HG02610 (cell line): Measurements from ENCODE around the gene JAZF1.
"Not testable (repeated sequence)": the region's sequence is repeated elsewhere in the genome, so short reads cannot be mapped to it uniquely, and the experiment has no call there.

Experiments
- ATAC-seq: cut with Tn5 transposase; IDR thresholded peaks from one replicate; pipeline ENCODE4 v1.9.1; 2021; ENCODE audit warnings: mild to moderate bottlenecking, moderate library complexity; ENCODE audit not compliant: unreplicated experiment

The JAZF1 gene

DNA sequence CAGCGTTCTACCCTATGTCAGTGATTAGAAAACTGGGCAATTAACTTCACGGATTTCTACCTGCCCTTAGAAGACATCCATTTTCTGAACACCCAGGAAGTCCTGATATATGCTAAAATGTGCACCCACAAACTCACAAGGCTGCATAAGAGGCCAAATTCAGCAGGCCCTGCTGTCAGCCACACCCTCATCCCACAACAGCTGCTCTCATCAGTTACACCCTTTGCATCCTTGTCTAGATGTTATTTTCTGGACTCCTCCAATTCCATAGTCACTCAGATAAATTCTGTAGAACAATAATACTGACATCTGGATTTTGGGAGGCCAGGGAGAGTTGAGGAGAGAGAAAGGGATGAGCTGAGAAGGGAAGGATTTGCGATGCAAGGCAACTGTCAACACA lies 231.7 kb downstream of the JAZF1 start:
- no peak for ATAC-seq

DNA sequence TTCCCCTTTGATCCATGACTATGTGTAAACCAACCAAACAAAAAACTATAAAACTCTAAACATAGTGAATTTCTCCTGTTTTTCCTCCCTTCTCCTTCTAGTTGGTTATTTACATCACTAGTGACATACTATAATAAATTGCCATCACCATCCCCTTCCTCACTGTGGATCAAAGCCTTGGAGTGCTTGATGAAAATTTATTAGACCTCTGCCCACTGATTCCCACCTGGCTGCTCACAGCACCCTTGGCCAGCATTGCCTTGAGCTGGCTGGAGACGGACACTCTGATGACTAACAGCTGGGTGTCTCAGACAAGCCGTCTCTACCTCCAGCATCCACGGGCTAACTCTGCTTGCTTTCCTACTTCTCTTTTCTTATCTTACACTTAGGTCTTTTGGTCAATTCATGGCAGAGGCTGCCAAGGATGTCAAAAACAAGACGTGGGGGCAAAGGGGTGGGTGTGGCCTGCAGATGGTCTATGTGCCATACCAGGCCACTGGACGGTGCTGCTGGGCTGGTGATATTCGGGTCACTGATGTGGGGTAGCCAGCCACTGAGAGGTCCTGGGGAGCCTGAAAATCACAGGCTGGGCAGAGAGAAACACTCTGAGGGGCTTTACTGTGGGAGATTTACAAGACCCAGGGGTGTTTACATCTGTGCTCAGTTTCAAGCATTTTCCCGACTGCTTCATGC lies 232.9 kb downstream of the JAZF1 start:
- ATAC-seq, result no peak

DNA sequence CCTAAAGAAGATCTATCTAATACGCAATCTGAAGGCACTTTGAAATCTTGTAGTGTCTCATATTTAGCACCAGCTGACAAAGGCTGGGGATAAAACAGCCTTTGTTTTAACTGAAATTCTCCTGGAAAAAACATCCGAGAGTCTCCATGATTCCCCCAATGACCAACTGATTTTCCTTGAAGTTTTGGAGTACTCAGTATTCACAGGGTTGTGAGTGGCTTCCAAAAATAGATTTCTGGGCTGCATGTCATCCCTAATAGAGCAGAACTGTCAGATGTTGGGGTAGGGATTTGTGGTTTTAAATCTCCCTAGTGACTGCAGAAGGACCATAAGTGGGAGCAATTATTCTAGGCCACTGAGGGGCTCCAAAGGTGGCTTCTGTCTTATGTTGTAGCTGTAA lies 234.2 kb downstream of the JAZF1 start:
- ATAC-seq, result no peak

DNA sequence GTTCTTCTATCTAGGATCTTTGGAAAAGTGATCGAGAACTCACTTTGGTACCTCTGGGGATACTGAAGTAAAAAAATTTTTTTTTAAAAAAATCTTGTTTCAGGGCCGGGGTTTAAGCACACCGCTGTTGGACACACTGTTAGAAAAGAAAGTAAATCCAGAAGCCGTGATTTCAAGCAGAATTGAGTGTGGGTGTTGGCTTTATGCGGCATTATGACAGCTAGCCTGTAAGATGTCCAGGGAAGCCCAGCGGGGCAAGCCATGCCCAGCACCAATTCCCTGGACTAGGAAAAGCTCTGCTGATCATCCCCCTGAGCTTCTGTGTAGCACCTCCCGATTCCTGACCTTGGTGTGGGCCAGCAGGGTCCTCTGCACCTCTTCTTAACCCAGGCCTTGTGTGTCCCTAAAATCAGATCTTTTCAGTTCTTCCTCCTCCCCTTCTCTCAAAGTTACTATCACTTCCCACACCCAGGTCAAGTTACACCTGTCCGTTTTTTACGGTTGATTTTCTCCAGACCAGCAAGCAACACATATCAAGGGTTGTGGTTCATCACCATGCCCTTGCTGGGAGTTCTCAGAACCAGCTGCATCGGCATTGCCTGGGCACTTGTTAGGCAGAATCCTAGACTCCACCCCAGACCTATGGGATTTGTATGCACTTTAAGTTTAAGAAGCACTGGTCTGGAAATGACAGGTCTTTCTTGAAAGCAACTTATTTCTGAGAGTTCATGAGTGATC lies 235.4 kb downstream of the JAZF1 start:
- no peak for ATAC-seq

DNA sequence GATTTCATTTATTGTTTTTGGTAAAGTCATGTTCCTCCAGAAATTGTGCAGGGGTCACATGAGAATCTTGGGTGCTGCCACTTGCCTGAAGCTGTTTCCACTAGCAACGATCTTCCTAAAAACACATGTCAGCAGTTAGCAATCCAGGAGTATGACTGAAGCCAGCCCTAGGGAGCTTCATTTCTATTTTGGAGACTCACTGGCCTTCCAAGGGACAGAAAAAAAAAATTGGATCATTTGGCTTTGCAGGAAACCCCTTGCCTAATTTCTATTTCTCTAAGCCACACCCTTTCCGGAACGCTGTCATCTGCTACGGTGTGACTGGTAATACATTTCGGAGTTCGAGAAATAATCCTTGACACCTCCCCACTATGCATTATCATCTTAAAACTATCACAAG lies 236.0 kb downstream of the JAZF1 start:
- no peak for ATAC-seq

DNA sequence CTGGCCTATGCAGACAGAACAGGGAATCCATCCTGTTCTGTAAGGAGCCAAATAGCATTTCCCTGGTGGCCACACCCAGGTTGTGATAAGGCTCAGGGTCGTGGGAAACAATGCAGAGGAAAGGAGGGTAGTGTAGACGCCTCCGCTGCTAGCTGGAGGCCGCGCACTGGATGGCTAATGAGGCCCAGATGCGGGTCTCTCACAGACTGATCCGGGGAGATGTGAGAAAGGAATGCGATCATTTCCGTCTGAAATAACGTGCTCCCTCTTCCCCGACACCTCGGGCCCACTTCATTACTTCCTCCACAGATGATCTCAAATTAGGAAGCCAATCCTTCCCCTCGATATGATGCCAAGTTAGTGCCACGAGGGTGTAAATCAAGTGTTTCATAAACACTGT lies 237.4 kb downstream of the JAZF1 start:
- no peak for ATAC-seq

DNA sequence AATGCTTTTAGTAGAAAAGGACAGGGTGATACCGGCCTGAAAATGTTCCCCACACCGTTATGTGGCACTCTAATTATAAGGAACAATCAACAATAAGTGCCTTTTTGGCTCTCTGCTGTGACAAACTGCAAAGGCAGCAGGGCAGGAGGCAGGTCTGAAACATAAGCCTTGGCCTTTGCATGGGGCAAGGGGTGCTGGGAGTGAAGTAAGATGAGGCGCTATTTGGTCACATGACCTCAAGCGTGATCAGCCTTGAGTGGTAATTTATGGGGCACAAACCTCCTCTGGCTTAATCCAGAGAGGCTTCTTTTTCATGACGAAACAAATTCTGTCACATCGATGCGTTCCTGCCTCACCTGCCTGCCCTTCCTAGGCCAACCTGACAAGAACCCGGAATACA lies 237.9 kb downstream of the JAZF1 start:
- ATAC-seq, result no peak

DNA sequence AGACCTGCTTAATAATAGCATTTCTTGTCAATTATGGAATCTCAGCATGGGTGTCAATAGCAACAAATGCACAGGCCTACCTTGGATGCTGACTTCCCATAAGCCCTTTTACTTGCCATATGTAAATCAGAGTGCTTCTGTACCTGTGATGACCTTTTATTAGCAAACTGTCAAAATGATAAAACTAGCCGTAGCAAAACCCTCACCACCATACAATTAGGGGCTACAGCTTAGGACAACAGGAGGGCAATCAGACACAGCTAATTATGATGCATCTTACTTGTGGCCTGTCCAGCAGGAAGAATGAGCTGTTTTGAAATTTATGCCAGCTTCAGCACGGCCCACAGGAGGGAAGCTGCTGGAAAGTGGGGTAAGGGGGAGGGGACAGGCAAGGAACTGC lies 239.1 kb downstream of the JAZF1 start:
- no peak for ATAC-seq

DNA sequence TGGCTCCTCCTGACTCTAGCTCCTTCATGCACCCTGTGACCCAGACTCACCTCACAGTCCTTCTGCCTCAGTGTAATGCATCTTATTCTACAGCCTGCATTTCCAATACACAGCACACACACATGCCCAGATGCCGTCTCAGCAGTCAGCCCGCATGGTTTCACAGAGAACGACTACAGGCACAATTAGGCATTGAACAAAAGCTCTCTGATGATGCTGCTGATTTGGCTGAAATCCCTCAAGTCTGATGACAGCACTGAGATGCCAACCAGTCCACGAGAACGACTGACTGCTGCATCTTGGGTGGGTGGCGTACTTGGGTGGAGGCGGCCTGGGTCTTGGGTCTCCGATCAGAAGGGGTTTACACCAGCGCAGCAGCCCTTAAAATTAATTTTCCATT lies 240.3 kb downstream of the JAZF1 start:
- ATAC-seq, result no peak

DNA sequence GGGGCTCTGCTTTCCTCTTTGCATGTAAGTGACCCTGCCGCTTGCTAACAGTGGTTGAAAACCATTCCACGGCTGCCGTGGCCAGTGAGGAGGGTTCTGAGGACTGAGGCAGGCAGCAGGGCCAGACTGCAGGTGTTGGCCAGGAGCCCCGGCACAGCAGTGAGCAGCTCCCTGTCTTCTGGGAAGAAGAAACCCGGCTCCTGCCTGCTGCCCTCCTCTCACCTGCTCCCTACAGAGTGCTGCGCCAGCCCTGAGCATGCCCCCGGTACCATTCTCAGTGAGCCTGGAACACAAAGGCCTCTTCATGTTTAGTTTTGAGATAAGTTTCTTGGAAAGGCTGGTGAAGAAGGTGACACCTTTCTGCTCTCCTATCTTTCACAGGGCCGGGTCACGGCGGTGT lies 240.7 kb downstream of the JAZF1 start:
- no peak for ATAC-seq

DNA sequence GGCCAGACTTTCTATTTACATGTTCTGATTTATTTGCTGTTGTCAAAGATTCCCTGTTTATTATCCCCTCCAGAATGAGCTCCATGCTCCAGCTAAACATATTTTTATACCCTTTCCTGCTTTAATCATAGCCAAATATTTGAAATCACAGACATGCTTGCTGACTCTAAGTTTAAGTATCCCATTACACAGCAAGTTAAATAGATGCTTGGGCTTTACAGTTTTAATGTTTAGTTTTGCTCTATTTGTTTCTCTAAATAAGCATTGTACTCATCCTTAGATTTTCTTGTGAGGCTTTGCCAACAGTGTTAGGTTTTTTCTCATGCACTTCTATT lies 243.9 kb downstream of the JAZF1 start:
- no peak for ATAC-seq

DNA sequence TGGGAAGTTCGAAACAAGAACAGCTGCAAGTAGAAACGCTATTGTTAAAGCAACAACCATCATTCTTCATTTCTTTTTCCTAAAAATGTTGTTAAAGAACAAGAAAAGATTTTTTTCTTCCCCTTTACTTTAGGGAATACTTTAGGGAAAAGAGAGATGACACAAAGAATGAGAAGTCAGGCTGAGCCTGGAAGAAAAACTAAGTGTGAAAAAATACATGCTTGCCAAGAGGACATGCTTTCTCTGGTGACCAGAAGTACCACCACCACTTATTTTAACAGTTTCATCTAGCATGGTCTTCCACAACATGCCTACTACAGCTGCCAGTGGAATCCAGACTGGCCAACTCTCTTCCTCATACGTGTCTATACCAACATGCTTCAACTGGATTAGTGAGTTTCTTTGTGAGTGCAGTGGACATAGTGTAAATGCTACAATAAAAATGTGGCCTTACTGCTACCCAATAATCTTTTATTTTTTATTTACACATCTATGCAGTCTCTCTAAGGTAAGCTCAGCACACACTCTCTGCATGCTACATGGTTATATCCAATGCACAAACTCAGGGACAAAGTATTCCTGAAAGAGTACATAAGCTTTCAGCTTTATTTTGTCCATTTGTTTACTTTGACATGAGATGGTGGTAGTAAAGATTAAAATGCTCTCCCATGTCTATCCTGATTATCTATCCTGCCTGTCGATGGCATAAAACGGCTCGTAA lies 244.4 kb downstream of the JAZF1 start:
- no peak for ATAC-seq

DNA sequence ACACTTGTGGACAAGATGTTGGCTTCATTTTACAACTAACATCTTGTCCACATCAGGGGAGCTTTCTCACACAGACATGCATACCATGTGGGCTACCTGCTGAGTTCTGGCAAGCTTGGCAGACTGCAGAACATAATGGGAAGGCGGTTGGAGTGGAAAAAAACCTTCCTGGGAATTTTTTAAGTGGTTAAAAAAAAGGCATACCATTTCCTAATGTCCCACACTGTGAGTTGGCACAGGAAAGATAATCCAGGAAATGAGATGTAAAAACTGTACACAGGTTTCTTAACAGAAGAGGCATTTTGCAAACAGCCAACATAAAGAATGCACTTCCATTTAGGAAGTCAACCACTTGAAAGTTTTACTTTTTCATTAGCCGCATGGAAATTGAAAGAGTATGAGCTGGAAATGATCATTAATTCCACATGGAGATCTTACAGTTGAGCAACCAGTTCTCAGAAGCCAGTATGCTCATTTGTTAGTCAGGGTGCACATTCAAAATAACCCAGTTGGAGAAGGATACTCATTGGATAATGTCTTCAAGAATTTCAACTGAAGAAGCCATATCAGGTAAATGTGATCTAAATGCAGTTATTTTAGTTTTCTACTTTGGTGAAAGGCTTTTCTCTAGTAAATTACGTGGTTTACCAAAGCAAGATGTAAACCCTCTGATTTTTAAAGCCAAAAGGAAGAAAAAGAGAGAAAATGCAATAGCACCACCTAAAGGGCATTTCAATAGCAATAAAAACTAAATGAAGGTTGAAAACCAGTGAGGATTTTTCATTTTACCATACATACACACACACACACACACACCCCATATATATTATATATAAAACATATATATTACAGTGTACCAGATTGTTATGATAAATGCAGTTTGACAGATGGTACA lies 246.7 kb downstream of the JAZF1 start:
- no peak for ATAC-seq

DNA sequence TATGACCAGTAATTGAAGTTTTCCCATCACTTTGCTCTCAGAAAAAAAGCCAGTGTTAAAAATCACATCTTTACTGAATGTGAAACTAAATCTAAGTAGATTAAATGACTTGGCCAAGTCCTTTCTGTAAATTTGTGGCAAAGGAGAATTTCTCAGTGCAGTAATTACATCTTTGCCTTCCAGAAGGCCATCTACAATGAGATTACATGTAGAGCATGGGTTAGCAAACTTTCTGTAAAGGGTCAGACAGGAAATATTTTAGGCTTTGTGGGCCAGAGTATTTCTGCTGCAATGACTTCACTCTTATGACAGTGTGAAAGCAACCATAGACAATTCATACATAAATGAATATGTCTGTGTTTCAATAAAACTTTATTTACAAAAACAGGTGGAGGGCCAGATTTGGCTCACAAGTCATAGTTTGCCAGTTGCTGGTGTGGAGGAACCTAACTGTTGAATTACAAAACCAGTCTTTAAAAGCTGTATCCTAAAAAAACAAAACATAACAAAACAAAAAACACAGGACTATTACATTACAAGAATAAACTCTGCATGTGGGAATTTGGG lies 249.6 kb downstream of the JAZF1 start:
- no peak for ATAC-seq

DNA sequence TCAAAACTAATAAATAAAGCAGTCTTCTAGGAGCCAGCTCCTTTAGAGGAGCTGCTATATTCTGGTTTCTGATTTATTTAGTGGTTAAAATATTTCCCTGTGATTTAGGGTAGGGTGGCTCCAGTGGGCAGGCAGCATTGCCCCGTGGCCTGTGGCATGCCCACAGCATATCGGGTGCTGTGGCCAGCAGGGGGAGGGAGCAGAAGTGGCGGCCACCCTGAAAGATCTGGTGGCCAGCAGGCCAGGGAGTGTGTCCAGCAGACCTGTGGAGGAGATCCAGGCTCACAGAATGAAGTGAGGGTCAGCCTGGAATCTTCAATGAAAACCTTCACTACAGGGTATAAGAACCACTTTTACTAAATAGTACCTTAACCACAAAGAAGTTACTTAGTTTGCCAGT lies 251.5 kb downstream of the JAZF1 start:
- no peak for ATAC-seq

DNA sequence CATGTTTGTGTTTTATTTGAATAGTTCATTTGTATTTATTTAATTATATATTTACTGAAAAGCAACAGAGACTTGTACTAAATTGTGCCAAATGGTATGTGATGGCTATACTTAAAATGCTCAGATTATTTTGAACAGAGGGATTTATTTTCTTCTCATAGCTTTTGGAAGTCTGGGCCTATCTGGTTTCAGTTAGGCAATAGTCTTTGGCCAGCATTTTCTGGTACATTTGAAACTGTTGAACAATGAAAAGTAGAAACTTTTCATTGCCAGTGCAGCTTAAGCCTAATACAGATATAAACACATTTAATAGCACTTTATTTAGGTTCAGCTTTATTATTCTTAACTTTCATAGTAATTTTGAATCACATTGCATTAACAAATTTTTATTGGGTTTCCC lies 252.6 kb downstream of the JAZF1 start:
- ATAC-seq, result no peak

DNA sequence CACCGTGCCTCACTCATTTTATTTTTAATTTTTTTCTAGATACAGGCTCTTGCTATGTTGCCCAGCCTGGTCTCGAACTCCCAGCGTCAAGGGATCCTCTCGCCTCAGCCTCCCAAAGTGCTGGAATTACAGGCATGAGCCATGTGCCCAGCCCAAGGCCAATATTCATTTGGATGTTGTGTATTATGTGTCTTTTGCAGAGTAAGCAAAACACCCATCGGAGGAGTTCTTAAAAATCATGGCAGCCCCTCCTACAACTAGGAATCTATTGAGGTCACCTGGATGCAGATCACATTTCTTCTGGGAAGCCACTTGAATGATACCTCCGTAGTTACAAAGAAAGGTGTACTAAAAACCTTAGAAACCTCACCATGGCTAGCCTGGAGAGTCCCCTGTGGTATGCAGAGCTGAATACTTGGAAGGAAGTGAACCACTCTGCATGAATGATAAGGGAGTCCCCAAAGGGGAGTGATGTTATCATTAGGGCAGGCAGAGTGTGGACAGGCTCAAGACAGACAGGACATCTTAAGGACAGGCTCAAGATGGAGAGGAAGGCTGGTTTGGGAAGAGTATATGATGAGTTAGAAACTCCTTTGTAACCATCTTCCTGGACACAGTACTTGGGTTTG lies 254.9 kb downstream of the JAZF1 start:
- ATAC-seq, result peak; percentile 89

DNA sequence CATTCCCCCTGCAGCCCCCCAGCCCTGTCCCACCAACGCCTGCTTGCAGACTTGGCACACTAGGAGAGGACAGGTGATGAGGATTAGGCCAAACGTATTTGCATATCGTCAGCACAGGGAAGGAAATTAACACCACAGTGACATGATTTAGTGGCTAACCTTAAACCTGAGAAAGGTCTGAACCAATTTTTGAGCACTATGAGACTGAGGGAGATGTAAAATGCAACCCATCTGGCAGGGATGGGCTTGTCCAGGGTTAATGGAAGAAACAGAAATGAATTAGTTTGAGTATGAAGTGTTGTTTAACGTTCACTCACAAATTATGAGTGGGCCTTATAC lies 257.0 kb downstream of the JAZF1 start:
- ATAC-seq, result no peak

DNA sequence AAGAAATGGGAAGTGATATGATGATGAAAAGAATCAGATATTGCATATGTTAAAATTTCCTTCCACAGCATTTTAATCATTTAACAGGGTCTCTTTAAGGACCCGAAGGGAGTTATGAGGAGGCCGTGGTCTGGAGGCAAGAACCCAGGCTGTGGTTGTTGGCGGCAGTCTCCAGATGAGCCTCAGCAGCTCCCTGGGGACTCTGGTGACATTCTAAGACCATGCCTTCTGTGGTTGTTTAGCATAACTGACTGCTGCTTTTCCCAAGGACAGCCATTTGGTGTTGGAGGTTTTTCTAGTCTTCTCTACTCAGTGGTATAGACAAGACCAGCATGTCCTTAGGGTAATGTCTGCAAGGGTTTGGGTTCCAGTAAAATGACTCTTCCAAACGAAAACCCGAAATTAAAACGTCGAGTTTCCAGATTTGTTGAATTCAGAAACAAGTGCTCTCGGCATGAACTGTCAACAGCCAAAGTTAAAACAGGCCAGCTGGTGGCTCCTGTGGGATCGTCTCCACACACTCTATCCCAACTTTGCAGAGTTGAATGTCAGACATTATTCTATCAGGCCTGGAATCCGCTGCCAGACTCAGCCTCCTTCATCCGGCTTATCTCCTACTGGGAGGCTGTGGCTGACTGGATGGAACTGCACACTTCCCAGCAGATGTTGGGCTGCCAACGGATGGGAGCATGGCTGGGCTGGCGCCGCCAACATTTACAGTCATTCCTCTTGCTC lies 257.5 kb downstream of the JAZF1 start:
- ATAC-seq, result peak; percentile 64

DNA sequence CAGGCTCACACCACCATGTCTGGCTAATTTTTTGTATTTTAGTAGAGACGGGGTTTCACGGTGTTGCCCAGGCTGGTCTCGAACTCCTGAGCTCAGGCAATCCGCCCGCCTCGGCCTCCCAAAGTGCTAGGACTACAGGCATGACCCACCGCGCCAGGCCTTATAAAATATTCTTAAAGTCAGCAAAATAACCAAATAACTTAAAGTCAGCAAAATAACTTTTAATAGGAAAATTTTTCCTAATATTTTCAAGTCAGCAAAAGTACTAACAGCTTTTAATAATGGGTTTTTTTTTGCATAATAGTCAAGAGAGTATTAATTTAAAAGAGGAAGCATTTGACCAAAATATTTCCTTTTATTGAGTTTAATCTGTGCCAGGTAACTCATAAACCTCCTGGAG lies 258.2 kb downstream of the JAZF1 start:
- ATAC-seq, result not testable (repeated sequence)
